HG03520 (cell line): ENCODE measurements around the gene PTPRG.
"Not testable (repeated sequence)": the region's sequence is repeated elsewhere in the genome, so short reads cannot be mapped to it uniquely, and the experiment has no call there.

Source experiments
- ATAC-seq: cut with Tn5 transposase; IDR thresholded peaks from one replicate; pipeline ENCODE4 v1.9.1; 2021; ENCODE audit warnings: mild to moderate bottlenecking, moderate library complexity; ENCODE audit not compliant: unreplicated experiment

Gene PTPRG

DNA sequence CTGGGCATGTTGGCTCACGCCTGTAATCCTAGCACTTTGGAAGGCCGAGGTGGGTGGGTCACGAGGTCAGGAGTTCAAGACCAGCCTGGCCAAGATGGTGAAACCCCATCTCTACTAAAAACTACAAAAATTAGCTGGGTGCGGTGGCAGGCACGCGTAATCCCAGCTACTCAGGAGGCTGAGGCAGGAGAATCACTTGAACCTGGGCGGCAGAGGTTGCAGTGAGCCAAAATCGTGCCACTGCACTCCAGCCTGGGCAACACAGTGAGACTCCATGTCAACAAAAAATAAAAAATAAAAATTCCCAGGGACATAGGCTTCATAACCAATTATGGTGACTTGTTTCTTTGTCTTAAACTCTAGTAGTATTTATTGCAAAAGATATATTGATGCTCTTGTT is 155.3 kb downstream of the PTPRG start:
- not testable (repeated sequence) for ATAC-seq

DNA sequence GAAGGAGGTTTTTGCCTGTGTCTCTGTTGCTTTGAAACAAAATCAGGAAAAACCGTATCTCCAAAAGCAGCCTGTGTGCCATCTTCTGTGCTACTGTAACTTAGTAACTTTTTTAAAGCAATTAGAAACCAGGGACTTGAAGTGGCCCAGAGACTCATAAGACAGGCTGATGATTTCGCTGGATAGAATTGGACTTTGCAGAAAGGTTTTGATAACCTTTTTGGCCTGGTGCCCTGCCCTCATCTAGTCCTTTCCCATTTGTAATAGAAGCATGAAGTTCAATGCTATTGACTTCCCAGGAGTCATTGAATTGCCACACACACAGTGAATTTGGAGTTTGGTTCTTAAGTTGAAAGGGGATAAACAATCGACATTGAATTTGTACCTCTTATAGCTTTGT is 157.2 kb downstream of the PTPRG start:
- no peak for ATAC-seq

DNA sequence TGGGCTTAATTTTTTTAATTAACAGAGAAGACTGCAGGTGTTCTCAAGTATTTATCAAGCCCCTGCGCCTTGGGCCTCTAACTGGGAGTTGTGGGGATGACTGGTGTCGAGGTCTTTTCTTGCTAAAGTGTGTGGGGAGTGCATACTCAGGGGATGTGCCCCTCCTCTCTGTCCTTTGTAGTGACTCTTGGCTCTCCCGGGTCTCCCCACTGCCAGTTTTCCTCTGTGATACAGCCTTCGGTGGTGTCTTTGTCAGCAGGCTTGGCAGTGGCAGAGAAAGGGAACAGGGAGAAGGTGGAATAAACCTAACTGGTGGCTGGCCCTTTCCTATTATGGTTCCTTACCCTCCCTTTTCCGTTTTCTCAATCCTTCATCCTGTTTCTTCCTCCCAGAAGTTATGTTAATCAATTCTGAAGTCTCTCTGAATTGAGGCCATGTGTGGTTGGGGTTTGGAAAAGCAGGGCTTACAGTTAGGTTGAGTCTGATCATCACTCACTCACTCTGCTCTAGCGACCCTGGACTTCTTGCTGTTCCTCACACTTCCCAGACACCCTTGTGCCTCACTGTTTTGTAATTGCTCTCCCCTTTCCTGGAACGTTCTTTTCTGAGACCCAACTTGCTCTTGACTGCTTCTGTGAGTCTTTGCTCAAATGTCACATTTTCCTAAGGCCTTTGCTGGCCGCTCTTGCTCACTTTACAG is 158.1 kb downstream of the PTPRG start:
- no peak for ATAC-seq

DNA sequence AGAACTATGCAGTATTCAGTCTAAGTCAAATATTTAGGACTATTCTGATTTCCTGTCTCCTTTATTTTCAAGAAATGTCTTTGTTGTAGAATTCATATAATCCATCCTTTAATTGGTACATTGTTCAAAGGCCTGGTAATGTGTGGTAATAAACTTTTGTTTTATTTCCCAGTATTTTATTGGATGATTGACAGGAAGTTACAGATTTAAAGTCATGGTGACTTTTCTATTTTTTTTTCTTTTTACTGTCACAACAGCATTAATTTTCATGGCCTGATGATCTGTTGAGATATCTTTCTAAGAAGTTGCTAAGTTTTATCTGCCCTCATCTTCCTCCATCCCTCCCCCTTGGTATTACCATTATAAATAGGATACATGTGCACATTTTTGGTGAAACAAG is 161.7 kb downstream of the PTPRG start:
- ATAC-seq = no peak

DNA sequence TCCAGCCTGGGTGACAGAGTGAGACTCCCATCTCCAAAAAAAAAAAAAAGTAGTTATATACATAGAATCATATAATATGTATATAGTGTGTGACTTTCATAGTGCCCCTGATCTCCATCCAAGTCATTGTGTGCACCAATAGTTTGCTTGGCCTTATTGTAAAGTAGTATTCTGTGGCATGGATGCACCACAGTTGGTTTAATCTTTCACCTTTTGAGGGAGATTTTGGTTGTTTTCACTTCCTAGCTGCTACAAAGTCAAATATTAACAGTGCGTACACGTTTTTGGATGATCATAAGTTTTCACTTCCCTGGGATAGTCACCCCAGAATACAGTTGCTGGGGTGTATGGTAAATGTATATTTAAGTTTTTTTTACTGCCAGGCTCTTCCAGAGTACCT is 162.8 kb downstream of the PTPRG start:
- ATAC-seq = no peak

DNA sequence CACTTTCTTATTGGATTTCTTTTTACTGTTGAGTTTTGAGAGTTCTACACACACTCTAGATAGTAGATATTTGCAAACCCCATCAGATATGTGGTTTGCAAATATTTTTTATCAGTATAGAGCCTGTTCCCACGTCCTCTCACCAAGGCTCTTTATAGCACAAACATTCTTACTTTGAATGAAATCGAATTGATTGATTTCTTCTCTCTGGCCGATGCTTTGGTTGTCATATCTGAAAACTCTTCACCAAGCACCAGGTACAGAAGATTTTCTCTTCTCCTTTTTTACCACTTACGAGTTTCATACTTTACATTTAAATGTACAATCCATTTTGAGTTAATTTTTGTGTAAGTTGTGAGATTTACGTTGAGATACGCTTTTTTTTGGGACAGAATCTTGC is 163.4 kb downstream of the PTPRG start:
- no peak for ATAC-seq

DNA sequence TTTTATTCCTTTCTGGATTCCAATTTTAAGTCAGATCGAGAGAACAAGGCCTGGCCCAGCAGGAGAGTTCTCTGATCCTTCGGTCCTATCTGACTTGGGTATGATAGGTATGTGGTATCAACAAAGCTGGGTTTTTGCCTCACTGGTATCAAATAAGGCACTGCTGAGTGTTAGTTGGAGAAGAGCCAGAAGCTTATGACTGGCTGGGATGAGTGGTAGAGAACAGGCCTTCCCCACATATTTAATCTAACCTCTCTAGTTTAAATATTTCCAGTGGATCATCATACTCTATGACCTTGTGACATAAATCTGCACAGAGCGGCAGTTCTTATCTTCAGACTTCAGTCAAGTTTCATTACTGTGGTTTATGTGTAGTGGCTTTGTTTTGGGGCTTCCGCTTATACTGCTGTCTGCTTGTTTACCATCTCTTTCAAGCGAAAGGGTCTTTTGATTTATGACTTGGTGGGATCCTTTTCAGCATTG is 164.5 kb downstream of the PTPRG start:
- ATAC-seq = no peak

DNA sequence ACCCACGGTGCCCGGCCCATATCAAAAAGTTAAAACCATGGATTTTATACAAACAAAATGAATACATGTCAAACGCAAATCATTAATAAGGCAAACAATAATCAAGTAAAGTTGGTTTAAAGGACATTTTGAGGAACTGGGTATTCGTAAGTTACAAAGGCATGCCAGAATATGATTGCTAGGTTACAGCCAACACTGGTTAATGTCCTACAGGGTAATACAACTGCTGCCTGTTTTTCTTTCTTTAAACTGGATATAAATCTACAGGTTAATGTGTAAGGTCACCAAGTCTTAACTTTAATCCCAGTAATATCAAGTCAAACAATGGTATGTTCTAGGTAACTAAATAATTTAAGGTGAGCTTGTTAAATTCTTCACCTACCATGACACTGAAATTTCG is 166.1 kb downstream of the PTPRG start:
- no peak for ATAC-seq

DNA sequence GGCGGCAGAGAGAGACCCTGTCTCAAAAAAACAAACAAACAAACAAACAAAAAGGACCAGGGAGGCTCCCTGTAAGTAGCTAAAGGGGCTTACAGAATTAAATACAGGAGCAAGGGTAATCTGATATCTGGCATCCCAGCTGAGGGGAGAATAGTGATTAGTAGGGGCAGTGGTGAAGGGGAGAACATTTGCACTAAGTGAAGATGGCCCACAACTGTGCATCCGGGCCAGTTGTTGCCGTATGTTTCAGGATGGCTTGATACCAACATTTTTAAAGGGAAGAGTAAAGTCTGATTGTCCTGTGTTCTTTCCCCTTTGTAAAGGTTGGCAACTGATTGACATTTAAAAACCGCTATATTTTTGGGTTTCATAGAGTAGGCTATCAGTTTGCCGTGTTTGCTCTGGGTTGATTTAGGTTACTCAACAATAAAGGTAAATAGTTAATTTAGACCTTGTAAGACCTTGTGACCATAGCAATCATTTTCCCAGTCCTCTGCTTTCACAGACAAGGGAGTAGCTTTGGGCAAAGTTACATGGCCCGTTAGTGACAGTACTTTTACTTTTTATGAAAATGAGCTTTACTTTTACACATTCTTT is 167.8 kb downstream of the PTPRG start:
- no peak for ATAC-seq

DNA sequence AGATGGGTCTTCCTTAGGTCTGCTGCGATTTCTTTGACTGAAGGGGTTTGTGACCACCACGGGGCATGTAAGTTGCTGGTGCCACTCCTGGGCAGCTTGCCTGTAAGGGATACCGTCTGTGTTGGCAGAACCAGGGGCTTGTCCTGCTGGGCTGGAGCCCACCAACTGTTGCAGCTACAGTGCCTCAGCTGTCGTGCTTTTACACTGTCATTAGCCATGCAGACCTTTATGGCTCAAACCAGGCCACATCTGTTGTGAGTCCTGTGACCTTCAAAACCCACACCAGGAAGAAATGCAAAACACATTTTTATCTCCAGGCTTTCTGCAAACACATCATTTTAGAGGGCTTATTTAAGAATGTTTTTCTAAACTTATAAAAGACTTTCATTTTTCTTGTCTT is 168.7 kb downstream of the PTPRG start:
- ATAC-seq = no peak

DNA sequence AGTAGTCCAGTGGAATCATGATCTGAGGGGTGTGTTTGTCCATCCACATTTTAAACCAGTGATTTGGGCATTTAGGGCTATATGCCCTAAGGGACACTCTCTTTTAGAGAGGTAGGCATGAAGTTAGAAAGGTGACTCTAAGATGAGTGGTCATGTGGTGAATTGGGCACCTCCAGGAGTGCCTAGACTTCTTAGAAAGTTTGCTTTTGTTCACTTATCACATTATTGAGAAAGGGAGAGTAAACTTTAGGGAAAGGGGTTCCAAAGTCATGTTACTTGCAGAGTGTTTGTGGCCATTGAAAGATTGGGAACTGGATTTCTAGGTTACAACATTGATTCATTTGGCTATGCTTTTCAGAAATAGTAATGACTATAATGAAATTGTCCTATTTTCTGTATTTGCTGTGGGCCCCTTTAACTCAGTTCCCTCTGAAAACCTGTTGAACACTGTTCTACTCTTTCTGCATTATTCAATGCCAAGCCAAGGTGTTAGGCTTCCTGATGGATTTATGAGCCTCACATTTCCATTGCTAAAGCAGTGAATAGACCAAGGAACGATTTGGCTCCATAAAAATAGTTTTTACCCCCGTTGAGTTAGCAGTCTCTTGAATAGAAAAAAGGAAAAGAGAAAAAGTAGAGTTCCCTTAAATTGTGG is 169.3 kb downstream of the PTPRG start:
- ATAC-seq = no peak

DNA sequence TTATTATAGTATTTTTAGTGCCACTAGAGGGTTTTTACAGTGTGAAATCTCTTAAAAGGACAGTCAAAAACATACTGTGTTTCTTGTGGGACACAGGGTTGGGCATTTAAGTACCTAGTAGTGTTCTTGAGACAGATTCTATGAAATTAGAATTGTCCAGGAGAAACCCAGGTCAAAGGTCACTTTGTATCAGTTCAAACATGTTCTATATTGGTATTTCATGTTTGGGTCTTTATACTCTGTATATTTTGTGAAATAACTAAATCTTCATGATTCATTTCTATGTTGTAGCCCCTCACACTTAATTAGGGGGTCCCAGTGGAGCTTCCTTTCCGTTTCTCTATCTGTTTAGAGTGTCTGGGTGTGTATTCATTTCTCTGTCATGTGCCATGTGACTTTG is 171.6 kb downstream of the PTPRG start:
- ATAC-seq = no peak

DNA sequence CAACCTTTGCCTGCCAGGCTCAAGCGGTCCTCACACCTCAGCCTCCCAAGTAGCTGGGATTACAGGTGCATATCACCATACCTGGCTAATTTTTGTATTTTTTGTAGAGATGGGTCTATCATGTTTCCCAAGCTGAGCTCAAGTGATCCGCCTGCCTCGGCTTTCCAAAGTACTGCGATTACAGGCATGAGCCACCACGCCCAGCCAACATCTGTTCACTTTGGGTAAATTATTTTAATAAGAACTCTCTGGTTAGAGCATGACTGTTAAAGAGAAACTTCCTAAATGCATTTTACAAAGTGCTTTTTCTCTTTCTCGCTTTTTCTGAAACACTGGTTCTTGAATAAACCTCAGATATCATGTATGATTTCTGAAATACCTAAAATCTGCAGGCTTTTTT is 172.5 kb downstream of the PTPRG start:
- ATAC-seq = no peak

DNA sequence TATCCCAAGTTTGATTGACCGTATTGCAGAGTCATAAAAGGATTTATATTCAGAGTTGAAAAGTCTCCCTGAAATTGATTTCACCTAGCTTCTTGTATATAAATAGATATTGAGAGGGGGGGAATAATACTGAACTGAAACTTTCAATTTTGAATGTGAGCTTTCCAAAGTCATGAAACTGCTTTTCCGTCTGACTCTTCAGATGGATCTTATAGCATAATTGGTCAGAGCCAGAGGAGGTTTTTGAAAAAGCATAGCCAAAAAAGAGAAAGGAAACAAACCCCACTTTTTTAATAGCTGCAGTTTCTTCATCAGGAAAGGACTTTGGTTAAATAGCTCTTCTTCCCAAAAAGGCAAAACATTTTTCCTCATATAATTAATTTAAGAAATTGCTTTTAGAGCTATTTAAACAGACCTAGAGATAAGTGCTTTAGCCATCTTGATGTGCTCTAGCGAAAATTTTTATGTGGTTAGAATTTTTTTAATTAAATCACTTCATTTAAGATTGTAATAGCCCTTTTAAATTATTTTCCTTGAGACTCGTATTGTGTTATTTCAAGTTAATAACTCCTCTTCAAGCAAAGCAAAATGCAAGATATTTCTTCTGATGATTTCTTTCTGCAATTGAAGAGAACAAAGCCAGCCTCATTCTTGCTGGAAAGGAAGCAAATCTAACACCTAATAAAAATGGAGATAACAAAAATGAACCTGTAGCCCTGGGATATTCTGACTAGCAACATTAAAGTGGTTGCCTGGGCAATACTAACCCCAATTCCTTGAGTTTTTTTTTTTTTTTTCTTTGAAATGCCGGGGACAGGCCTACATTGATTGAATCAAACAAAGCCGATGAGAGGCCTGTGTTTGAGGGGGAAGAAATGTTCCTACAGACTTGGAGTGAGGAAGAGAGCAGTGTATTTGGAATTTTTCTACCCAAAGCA is 173.6 kb downstream of the PTPRG start:
- ATAC-seq = no peak

DNA sequence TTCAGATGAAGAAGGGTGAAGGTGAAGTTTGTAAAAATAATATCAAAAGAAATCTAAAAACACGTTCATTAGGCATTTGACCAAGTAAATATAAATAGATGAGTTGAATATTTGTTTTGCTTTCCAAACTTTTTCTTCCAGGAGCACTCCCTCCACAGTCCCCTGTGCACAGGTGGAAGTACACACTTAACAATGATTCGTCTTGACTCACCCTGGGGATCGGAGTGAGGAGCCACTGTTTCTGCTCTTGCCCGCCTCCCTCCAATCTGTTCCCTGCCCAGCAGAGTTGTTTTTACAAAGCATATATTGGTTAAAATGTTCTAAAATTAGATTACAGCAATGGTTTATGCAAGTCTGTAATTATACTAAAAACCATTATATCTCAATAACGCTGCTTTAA is 175.1 kb downstream of the PTPRG start:
- no peak for ATAC-seq

DNA sequence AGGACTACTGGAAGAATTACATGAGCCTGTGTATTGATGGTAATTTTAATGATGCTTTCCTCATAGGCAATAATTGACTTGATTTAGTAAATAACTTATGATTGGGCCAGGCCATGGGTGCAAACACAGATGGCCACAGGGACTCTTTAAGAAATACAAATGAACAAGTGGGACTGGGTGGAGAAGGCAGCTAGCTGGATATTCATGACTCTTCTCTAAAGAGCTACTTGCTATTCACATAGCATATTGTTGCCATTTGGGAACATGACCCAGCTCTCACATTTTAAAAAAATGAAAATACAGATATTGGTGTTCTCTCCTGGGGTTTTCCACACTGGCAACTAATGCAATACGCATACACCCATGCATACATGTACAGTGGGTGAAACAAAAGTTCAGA is 178.3 kb downstream of the PTPRG start:
- ATAC-seq = no peak

DNA sequence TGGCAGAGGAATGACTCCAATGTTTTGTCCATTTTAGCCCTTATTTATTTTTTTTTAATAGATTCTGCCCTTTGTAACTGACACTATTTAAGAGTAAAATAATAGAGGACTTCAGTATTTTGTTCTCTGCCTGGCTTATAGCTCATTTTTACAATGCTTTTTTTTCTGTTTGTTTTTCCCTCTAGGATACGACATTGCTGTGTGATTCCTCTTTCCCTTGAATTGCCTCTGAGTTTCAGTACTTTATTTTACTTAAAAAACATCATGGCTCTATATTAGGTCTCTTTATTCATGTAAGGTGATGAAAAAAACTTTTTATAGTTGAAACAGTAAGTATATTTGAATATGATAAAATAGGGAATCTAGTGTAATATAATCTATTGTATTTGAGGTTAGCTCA is 179.1 kb downstream of the PTPRG start:
- no peak for ATAC-seq

DNA sequence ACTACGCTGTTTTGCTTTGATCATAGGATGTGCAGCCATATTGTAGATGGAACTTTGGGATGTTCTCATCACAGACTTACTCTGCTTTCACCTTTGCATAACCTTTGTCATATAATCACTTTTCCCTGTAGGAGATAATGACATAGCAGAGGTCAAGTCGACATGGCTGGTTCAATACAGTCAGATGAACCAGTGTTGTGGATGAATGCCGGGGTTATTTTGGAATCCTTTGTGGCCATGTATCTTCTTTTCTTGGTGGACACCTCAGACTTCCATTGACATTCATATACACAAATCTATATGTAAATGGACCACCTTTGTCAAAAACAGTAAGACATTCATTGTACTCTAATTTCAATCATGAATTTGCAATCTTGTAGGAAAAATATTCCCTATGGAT is 180.2 kb downstream of the PTPRG start:
- ATAC-seq = no peak

DNA sequence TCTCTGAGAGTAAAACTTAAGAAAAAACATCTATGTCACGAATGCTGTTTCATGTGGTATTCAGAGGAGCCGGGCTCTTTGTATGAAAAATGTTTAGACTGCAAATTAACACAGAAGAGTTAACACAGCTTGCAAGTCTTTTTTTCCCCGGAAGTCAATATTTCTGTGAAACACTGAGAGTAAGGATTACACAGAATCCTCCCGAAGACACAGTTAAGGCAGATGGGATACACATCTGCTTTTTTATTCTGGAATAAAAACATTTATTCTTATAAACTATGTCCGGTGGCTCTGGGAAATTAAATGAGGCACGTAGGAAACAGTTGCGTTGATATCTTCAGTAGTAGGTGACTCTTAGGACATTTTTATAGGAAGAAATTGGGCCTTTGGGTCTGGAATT is 180.6 kb downstream of the PTPRG start:
- ATAC-seq = no peak

DNA sequence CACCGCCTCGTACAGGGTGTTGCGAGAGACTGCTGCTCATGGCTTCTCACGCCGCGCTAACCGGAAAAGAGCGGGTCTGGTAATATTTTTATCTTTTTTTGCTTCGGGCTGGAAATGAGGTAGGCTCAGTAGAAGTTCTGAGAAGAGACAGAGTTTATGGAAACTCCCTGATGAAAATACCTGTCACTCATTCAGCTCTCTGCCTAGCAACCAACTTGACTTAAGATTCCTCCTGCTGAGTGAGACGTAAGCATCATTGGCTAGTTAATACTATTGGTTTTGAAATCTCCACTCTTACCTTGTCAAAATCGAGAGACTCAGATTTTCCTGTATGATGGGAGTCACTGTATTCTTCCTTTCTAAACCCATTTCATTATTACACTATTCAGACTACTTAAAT is 181.7 kb downstream of the PTPRG start:
- no peak for ATAC-seq

DNA sequence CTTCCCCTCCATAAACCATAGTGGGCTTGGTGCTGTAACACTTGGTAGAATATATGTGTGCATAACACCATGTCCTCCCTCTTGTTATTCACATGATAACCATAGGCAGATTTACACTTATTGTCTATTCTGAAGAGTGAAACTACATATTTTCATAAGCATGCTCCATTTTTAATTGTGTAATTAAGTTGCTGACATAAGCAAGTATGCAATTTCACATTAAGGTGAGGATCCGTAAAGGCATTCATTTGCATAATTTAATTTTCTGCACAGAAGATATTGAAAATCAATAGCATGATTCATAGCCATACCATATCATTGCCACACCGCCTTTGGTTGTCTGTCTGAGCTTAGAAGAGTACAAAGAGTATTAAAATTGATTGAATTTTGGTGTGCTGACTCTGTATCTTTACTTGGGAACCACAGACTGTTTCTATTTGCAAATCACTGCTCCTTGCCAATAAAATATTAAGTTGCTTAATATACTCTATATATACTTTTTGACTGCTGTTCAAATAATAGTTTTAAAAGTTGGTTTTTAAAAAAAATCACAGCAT is 182.4 kb downstream of the PTPRG start:
- no peak for ATAC-seq
